ENCODE results near the gene TMEM94.

DNA sequence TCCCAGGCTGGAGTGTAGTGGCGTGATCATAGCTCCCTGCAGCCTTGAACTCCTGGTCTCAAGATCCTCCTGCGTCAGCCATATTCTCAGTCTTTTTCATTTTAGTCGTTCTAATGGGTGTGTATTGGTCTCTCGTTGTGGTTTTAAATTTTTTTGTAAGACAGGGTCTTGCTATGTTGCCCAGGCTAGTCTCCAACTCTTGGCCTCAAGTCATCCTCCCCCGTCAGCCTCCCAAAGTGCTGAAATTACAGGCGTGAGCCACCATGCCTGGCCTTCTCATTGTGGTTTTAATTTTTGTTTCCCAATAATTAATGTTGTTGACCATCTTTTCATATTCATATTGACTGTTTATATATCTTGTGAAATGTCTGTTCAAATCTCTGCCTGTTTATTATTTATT, 8.6 kb downstream of the TMEM94 start:
- TF ChIP-seq POLR2A (IDR thresholded peaks at IDR 0.05) (no peak), POLR2AphosphoS5 (IDR thresholded peaks at IDR 0.05) (no peak)
- TF ChIP-seq, protein P1, sequence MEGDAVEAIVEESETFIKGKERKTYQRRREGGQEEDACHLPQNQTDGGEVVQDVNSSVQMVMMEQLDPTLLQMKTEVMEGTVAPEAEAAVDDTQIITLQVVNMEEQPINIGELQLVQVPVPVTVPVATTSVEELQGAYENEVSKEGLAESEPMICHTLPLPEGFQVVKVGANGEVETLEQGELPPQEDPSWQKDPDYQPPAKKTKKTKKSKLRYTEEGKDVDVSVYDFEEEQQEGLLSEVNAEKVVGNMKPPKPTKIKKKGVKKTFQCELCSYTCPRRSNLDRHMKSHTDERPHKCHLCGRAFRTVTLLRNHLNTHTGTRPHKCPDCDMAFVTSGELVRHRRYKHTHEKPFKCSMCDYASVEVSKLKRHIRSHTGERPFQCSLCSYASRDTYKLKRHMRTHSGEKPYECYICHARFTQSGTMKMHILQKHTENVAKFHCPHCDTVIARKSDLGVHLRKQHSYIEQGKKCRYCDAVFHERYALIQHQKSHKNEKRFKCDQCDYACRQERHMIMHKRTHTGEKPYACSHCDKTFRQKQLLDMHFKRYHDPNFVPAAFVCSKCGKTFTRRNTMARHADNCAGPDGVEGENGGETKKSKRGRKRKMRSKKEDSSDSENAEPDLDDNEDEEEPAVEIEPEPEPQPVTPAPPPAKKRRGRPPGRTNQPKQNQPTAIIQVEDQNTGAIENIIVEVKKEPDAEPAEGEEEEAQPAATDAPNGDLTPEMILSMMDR (IDR thresholded peaks at IDR 0.05) = no peak
